ENCODE results near the gene POLDIP2.
A peak's percentile ranks its signal among the peaks of the same experiment; 100 is the strongest.

The POLDIP2 gene

GRCh38 chr17:28357061-28357900, at the start of gene POLDIP2:
Gene POLDIP2, minus strand, starts transcription at chr17:28357527. Its CDS starts 79 bp downstream, at chr17:28357448.
- peak; percentile 38 to 55 for DNase-seq

GRCh38 chr17:28406473-28406814, 49.1 kb upstream of the POLDIP2 start:
- no peak for DNase-seq

GRCh38 chr17:28405632-28406472, 48.5 kb upstream of the POLDIP2 start, which contains the start of gene SLC46A1:
Gene SLC46A1, minus strand, starts transcription at chr17:28406212. Its CDS starts 98 bp downstream, at chr17:28406114.
- peak in 1 of 2 experiments; percentile 48 for DNase-seq

- DNase-seq: no peak
Measured at GRCh38 chr17:28404812-28405570, 47.7 kb upstream of the POLDIP2 start.

GRCh38 chr17:28404461-28404811, 47.1 kb upstream of the POLDIP2 start:
- no peak for DNase-seq

GRCh38 chr17:28404007-28404406, 46.7 kb upstream of the POLDIP2 start:
- no peak for DNase-seq

- DNase-seq: no peak
Measured at GRCh38 chr17:28402844-28403243, 45.5 kb upstream of the POLDIP2 start.

GRCh38 chr17:28402224-28402630, 44.9 kb upstream of the POLDIP2 start:
- no peak for DNase-seq

- no peak for DNase-seq
Measured at GRCh38 chr17:28399808-28400207, 42.5 kb upstream of the POLDIP2 start.

- DNase-seq: no peak
Measured at GRCh38 chr17:28398280-28398981, 41.1 kb upstream of the POLDIP2 start.

- DNase-seq: no peak
Measured at GRCh38 chr17:28397687-28398279, 40.5 kb upstream of the POLDIP2 start.

GRCh38 chr17:28397275-28397674, 39.9 kb upstream of the POLDIP2 start:
- no peak for DNase-seq

- no peak for DNase-seq
Measured at GRCh38 chr17:28396635-28397239, 39.4 kb upstream of the POLDIP2 start.

GRCh38 chr17:28395968-28396367, 38.6 kb upstream of the POLDIP2 start:
- no peak for DNase-seq

GRCh38 chr17:28395426-28395825, 38.1 kb upstream of the POLDIP2 start:
- DNase-seq: no peak

- DNase-seq: no peak
Measured at GRCh38 chr17:28394337-28395116, 37.2 kb upstream of the POLDIP2 start.

GRCh38 chr17:28392491-28392890, 35.2 kb upstream of the POLDIP2 start:
- DNase-seq: no peak

GRCh38 chr17:28391401-28391800, 34.1 kb upstream of the POLDIP2 start:
- DNase-seq: no peak

- no peak for DNase-seq
Measured at GRCh38 chr17:28390984-28391383, 33.7 kb upstream of the POLDIP2 start.

GRCh38 chr17:28390563-28390962, 33.2 kb upstream of the POLDIP2 start:
- no peak for DNase-seq

- no peak for DNase-seq
Measured at GRCh38 chr17:28390141-28390540, 32.8 kb upstream of the POLDIP2 start.

All from cerebellar nuclear complex (tissue), 1 donor.